ENCODE data around the gene UACA.

GRCh38 chr15:70704731-70705130 lies 58.6 kb downstream of the UACA start:
- TF ChIP-seq CTCF (IDR thresholded peaks at IDR 0.05 in 4 of 5, conservative IDR thresholded peaks at IDR 0.05 in 1 of 5) (no peak), POLR2A (IDR thresholded peaks at IDR 0.05) (no peak)
